ENCODE measurements around the gene DOCK8. TPM values are rescaled to one million over a fixed set of nuclear protein-coding genes. Genes with fewer than 3 reads are reported as not detected.

DOCK8 gene
- total and polyA plus RNA-seq, 2 donors from 2014 or later: 5.0 to 46.5 TPM

- FAIRE-seq: no peak
- TF ChIP-seq CTCF (IDR thresholded peaks at IDR 0.05; ENCODE audit: borderline replicate concordance, extremely low read depth, insufficient read depth): no peak
- intact Hi-C loops (cut with DNase I): no loop called here
- no peaks in the 10 kb centered on the region for H3K4me1 ChIP-seq (ENCODE audit: control insufficient read depth in 2 of 3, insufficient read depth in 2 of 3, low read depth in 1 of 3, low read length in 3 of 3)
- H3K27me3 ChIP-seq (ENCODE audit: control insufficient read depth, insufficient read depth, low read length): no peaks in the 10 kb centered on the region
- no peaks in the 10 kb centered on the region for H3K36me3 ChIP-seq (ENCODE audit: control insufficient read depth in 2 of 3, insufficient read depth in 3 of 3, low read length in 3 of 3)
- no peak overlapping the region for H3K9ac ChIP-seq (ENCODE audit: low read length in 3 of 3)
- H3K27ac ChIP-seq (ENCODE audit: low read depth in 2 of 2, low read length in 2 of 2): no peak overlapping the region
- H3K4me3 ChIP-seq (ENCODE audit: low read length in 3 of 3): no peak overlapping the region
- no peak for DNase-seq
- no peaks in the 10 kb centered on the region for H3K9me3 ChIP-seq (ENCODE audit: control insufficient read depth in 2 of 3, insufficient read depth in 1 of 3, low read length in 3 of 3)
Observed at GRCh38 chr9:269081-269711, 54.5 kb downstream of the DOCK8 start.

GRCh38 chr9:270657-271237, 56.1 kb downstream of the DOCK8 start:
- TF ChIP-seq CTCF (IDR thresholded peaks at IDR 0.05; ENCODE audit: borderline replicate concordance, extremely low read depth, insufficient read depth): no peak
- no peak for FAIRE-seq
- H3K27me3 ChIP-seq (ENCODE audit: control insufficient read depth, insufficient read depth, low read length): no peaks in the 10 kb centered on the region

GRCh38 chr9:272251-273213, 57.9 kb downstream of the DOCK8 start:
- no peaks in the 10 kb centered on the region for H3K27me3 ChIP-seq (ENCODE audit: control insufficient read depth, insufficient read depth, low read length)
- H3K36me3 ChIP-seq (ENCODE audit: control insufficient read depth in 2 of 3, insufficient read depth in 3 of 3, low read length in 3 of 3): no peaks in the 10 kb centered on the region
- TF ChIP-seq CTCF (IDR thresholded peaks at IDR 0.05; ENCODE audit: borderline replicate concordance, extremely low read depth, insufficient read depth): no peak
- no peak for FAIRE-seq
- no peak overlapping the region for H3K9ac ChIP-seq (ENCODE audit: low read length in 3 of 3)
- no peak for DNase-seq
- no peak overlapping the region for H3K27ac ChIP-seq (ENCODE audit: low read depth in 2 of 2, low read length in 2 of 2)
- intact Hi-C loops (cut with DNase I): no loop called here
- no peaks in the 10 kb centered on the region for H3K4me1 ChIP-seq (ENCODE audit: control insufficient read depth in 2 of 3, insufficient read depth in 2 of 3, low read depth in 1 of 3, low read length in 3 of 3)
- no peaks in the 10 kb centered on the region for H3K9me3 ChIP-seq (ENCODE audit: control insufficient read depth in 2 of 3, insufficient read depth in 1 of 3, low read length in 3 of 3)
- no peak overlapping the region for H3K4me3 ChIP-seq (ENCODE audit: low read length in 3 of 3)

More at GRCh38 chr9:270657-271237, 56.1 kb downstream of the DOCK8 start:
- intact Hi-C loops (cut with DNase I): no loop called here
- no peak for DNase-seq
- H3K4me1 ChIP-seq (ENCODE audit: control insufficient read depth in 2 of 3, insufficient read depth in 2 of 3, low read depth in 1 of 3, low read length in 3 of 3): no peaks in the 10 kb centered on the region
- H3K27ac ChIP-seq (ENCODE audit: low read depth in 2 of 2, low read length in 2 of 2): no peak overlapping the region
- H3K9me3 ChIP-seq (ENCODE audit: control insufficient read depth in 2 of 3, insufficient read depth in 1 of 3, low read length in 3 of 3): no peaks in the 10 kb centered on the region
- H3K4me3 ChIP-seq (ENCODE audit: low read length in 3 of 3): no peak overlapping the region
- H3K36me3 ChIP-seq (ENCODE audit: control insufficient read depth in 2 of 3, insufficient read depth in 3 of 3, low read length in 3 of 3): no peaks in the 10 kb centered on the region
- no peak overlapping the region for H3K9ac ChIP-seq (ENCODE audit: low read length in 3 of 3)
